A673 (cell line): ENCODE results near the gene ADAMTS5. TPM values are rescaled to one million over a fixed set of nuclear protein-coding genes. Genes with fewer than 3 reads are reported as not detected.

Source experiments
- BruUV-seq: library from RNA; stranded (reverse); fragments of 400-500 nt; replicated peaks from 2 replicates; lab custom pipeline; 2021; lab: Mats Ljungman, UMichigan
- CTCF ChIA-PET: fragments of 300-600 bp; sonication (Branson Sonifier 250); formaldehyde crosslinking; loops from one replicate; lab custom pipeline; 2022; ENCODE audit warnings: antibody characterized with exemption; lab: Charles Lee
- POLR2A ChIA-PET: fragments of 300-600 bp; sonication (Branson Sonifier 250); formaldehyde crosslinking; loops from one replicate; lab custom pipeline; 2022; ENCODE audit warnings: antibody characterized with exemption; ENCODE audit not compliant: low non-redundant PET; lab: Charles Lee
- DNase-seq: peaks from one replicate; pipeline ENCODE4 v3.0.0-alpha.2; 2015; ENCODE audit warnings: low spot score
- H3K27ac ChIP-seq: fragments of 200-600 bp; sonication (generic); 2 replicates; pipeline ENCODE4 v1.5.1; 2016; ENCODE audit warnings: mixed run types, low read depth, mild to moderate bottlenecking, mixed read lengths, antibody characterized with exemption, low read length; ENCODE audit not compliant: poor library complexity, severe bottlenecking
- H3K27me3 ChIP-seq: fragments of 200-600 bp; sonication (generic); replicated peaks from 2 replicates; pipeline ENCODE4 v1.6.1; 2017; ENCODE audit warnings: mixed run types, low read depth, mild to moderate bottlenecking, mixed read lengths, antibody characterized with exemption, low read length; ENCODE audit not compliant: insufficient read depth, poor library complexity
- H3K36me3 ChIP-seq: fragments of 200-600 bp; sonication (generic); 2 replicates; pipeline ENCODE4 v1.6.1; 2016; ENCODE audit warnings: mixed run types, mild to moderate bottlenecking, mixed read lengths, antibody characterized with exemption, low read length; ENCODE audit not compliant: insufficient read depth, poor library complexity, severe bottlenecking
- H3K4me1 ChIP-seq: fragments of 200-600 bp; sonication (generic); 2 replicates; pipeline ENCODE4 v1.6.1; 2017; ENCODE audit warnings: mixed run types, mild to moderate bottlenecking, mixed read lengths, antibody characterized with exemption, low read length; ENCODE audit not compliant: insufficient read depth, poor library complexity, severe bottlenecking
- H3K4me3 ChIP-seq: fragments of 200-600 bp; sonication (generic); 2 replicates; pipeline ENCODE4 v1.5.1; 2016; ENCODE audit warnings: low read depth, mixed run types, mild to moderate bottlenecking, mixed read lengths, low read length; ENCODE audit not compliant: poor library complexity, severe bottlenecking
- H3K9me3 ChIP-seq: fragments of 200-600 bp; sonication (generic); 2 replicates; pipeline ENCODE4 v1.6.1; 2016; ENCODE audit warnings: mixed run types, low read depth, mild to moderate bottlenecking, mixed read lengths, antibody characterized with exemption, low read length; ENCODE audit not compliant: poor library complexity, severe bottlenecking
- EZH2 ChIP-seq: fragments of 200-600 bp; sonication (generic); IDR thresholded peaks from 2 replicates; pipeline ENCODE4 v1.6.1; 2017; ENCODE audit warnings: borderline replicate concordance, low read depth, mild to moderate bottlenecking, mixed read lengths, antibody characterized with exemption, low read length; ENCODE audit not compliant: poor library complexity, severe bottlenecking
- intact Hi-C: fragments of 100-400 bp; cut with micrococcal nuclease; formaldehyde crosslinking; loops from one replicate; pipeline ENCODE4 v1.10.0; 2022; ENCODE audit not compliant: unreplicated experiment
- total RNA-seq: library from RNA; stranded (reverse); gene quantifications from 2 replicates; pipeline ENCODE4 v1.2.3, GENCODE V29; 2021
- TF ChIP-seq, protein P1 (sequence below): fragments of 300-800, 200-600 bp; sonication (generic); conservative IDR thresholded peaks from 2 replicates; pipeline ENCODE4 v1.5.1; 2017; ENCODE audit warnings: low read depth, mild to moderate bottlenecking, antibody characterized with exemption, low read length, moderate library complexity, mixed read lengths

Gene ADAMTS5
- total RNA-seq, 1 experiment from 2014 or later: not detected

DNA sequence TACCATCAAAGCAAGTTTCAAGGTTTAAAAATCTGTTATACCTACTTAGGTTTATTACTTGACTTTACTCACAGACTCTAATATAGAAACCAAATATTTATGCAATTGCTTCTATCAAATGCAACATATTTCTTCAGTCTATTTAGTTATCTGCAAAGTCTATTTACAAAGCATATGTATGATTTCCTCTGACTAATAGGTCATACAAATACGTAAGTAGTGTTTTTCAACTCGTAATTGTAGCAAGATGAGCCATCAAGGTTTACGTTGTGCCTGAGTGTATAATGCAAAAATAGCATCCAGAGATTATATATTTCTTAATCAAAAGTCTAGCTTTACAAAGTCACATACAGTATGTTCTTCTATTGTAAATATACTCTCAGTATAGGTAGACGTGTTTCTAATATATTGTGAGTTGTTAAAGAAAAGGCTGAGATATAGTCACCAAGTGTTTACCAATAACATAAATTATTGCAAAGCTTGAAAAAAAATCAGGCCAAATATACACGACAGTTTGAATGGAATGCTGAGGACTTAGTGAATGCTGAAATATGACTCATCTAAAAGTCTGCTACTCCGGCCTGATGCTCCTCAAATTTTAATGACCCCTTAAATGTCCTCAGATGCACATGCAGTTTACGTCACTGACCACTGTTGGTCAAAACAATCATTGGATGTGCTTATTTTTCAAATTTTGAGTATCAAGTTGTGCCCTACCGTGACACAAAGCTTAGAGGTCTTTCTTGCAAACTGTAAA is 48.4 kb downstream of the ADAMTS5 start:
- Histone ChIP-seq H3K27me3 (no peaks in the 10 kb centered on the region), H3K4me1 (no peaks in the 10 kb centered on the region), H3K27ac (no peak overlapping the region), H3K4me3 (no peak overlapping the region), H3K9me3 (no peaks in the 10 kb centered on the region), H3K36me3 (no peaks in the 10 kb centered on the region)
- ChIA-PET CTCF (no interaction called here), POLR2A (no interaction called here)
- no peak for TF ChIP-seq EZH2
- TF ChIP-seq, protein P1, sequence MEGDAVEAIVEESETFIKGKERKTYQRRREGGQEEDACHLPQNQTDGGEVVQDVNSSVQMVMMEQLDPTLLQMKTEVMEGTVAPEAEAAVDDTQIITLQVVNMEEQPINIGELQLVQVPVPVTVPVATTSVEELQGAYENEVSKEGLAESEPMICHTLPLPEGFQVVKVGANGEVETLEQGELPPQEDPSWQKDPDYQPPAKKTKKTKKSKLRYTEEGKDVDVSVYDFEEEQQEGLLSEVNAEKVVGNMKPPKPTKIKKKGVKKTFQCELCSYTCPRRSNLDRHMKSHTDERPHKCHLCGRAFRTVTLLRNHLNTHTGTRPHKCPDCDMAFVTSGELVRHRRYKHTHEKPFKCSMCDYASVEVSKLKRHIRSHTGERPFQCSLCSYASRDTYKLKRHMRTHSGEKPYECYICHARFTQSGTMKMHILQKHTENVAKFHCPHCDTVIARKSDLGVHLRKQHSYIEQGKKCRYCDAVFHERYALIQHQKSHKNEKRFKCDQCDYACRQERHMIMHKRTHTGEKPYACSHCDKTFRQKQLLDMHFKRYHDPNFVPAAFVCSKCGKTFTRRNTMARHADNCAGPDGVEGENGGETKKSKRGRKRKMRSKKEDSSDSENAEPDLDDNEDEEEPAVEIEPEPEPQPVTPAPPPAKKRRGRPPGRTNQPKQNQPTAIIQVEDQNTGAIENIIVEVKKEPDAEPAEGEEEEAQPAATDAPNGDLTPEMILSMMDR: no peak
- no peak for DNase-seq
- intact Hi-C loops: no loop called here
- BruUV-seq: no TSS peak

GRCh38 chr21:26916799-26917198 is 50.1 kb downstream of the ADAMTS5 start:
- TF ChIP-seq, protein P1: no peak
- no peak for TF ChIP-seq EZH2
- no peaks in the 10 kb centered on the region for H3K9me3 ChIP-seq
- no peak overlapping the region for H3K4me3 ChIP-seq
- no peaks in the 10 kb centered on the region for H3K36me3 ChIP-seq
- ChIA-PET CTCF (no interaction called here), POLR2A (no interaction called here)
- no peak overlapping the region for H3K27ac ChIP-seq
- intact Hi-C loops: no loop called here
- no TSS peak for BruUV-seq
- no peak for DNase-seq
- H3K4me1 ChIP-seq: no peaks in the 10 kb centered on the region
- H3K27me3 ChIP-seq: no peaks in the 10 kb centered on the region

GRCh38 chr21:26914557-26914956 is 52.3 kb downstream of the ADAMTS5 start:
- Histone ChIP-seq H3K4me3 (no peak overlapping the region), H3K27me3 (no peaks in the 10 kb centered on the region), H3K4me1 (no peaks in the 10 kb centered on the region), H3K27ac (no peak overlapping the region), H3K36me3 (no peaks in the 10 kb centered on the region), H3K9me3 (no peaks in the 10 kb centered on the region)
- POLR2A ChIA-PET: no interaction called here
- intact Hi-C loops: no loop called here
- no peak for DNase-seq
- BruUV-seq: no TSS peak
- no peak for TF ChIP-seq EZH2
- TF ChIP-seq, protein P1: no peak
- CTCF ChIA-PET: no interaction called here
